Calu3 (cell line): Measurements from ENCODE around the gene ARPC4. TPM values are rescaled to one million over a fixed set of nuclear protein-coding genes. Genes with fewer than 3 reads are reported as not detected.
"Not testable (repeated sequence)": the region's sequence is repeated elsewhere in the genome, so short reads cannot be mapped to it uniquely, and the experiment has no call there.

ENCODE experiments used
- BruUV-seq: library from RNA; stranded (reverse); fragments of 400-500 nt; replicated peaks from 2 replicates; lab custom pipeline; 2021; lab: Mats Ljungman, UMichigan
- CTCF ChIA-PET: fragments of 300-600 bp; sonication (Branson Sonifier 250); formaldehyde crosslinking; loops from one replicate; lab custom pipeline; 2022; ENCODE audit warnings: antibody characterized with exemption; lab: Charles Lee
- DNase-seq: peaks from one replicate; pipeline ENCODE4 v3.0.0; 2022
- H3K27ac Mint-ChIP-seq: one replicate; pipeline ENCODE4 v1.8.0; 2022; ENCODE audit warnings: mixed read lengths; ENCODE audit not compliant: unreplicated experiment
- H3K27me3 Mint-ChIP-seq: one replicate; pipeline ENCODE4 v1.8.0; 2022; ENCODE audit warnings: mixed read lengths; ENCODE audit not compliant: unreplicated experiment
- H3K36me3 Mint-ChIP-seq: one replicate; pipeline ENCODE4 v1.8.0; 2022; ENCODE audit warnings: mild to moderate bottlenecking, moderate library complexity, mixed read lengths; ENCODE audit not compliant: insufficient read depth, unreplicated experiment
- H3K4me1 Mint-ChIP-seq: one replicate; pipeline ENCODE4 v1.8.0; 2022; ENCODE audit warnings: mild to moderate bottlenecking, low read depth, mixed read lengths; ENCODE audit not compliant: unreplicated experiment
- H3K4me3 Mint-ChIP-seq: one replicate; pipeline ENCODE4 v1.8.0; 2022; ENCODE audit warnings: mild to moderate bottlenecking, low read depth, moderate library complexity, mixed read lengths; ENCODE audit not compliant: unreplicated experiment
- H3K9me3 Mint-ChIP-seq: one replicate; pipeline ENCODE4 v1.8.0; 2022; ENCODE audit warnings: low read depth, mixed read lengths; ENCODE audit not compliant: unreplicated experiment
- intact Hi-C: fragments of 100-400 bp; cut with micrococcal nuclease; formaldehyde crosslinking; loops from one replicate; pipeline ENCODE4 v1.10.0; 2022; ENCODE audit not compliant: unreplicated experiment
- total RNA-seq: library from RNA; stranded (reverse); gene quantifications from 2 replicates; pipeline ENCODE4 v1.2.3, GENCODE V29; 2022
- TF ChIP-seq, protein P1 (sequence below): fragments of 200-600 bp; IDR thresholded peaks from one replicate; pipeline ENCODE4 v1.8.0; 2022; ENCODE audit warnings: antibody characterized with exemption; ENCODE audit not compliant: unreplicated experiment

Gene ARPC4
- total RNA-seq, 1 experiment from 2014 or later: 141 TPM

GRCh38 chr3:9770276-9770812 lies 22.5 kb upstream of the ARPC4 start:
- no TSS peak for BruUV-seq
- peaks cover 20% of the 10 kb centered on the region for H3K4me1 Mint-ChIP-seq
- CTCF ChIA-PET: no interaction called here
- H3K4me3 Mint-ChIP-seq: peak overlapping the region; percentile 73
- peak; percentile 29 for DNase-seq
- no peaks in the 10 kb centered on the region for H3K27me3 Mint-ChIP-seq
- no peaks in the 10 kb centered on the region for H3K9me3 Mint-ChIP-seq
- TF ChIP-seq, protein P1, sequence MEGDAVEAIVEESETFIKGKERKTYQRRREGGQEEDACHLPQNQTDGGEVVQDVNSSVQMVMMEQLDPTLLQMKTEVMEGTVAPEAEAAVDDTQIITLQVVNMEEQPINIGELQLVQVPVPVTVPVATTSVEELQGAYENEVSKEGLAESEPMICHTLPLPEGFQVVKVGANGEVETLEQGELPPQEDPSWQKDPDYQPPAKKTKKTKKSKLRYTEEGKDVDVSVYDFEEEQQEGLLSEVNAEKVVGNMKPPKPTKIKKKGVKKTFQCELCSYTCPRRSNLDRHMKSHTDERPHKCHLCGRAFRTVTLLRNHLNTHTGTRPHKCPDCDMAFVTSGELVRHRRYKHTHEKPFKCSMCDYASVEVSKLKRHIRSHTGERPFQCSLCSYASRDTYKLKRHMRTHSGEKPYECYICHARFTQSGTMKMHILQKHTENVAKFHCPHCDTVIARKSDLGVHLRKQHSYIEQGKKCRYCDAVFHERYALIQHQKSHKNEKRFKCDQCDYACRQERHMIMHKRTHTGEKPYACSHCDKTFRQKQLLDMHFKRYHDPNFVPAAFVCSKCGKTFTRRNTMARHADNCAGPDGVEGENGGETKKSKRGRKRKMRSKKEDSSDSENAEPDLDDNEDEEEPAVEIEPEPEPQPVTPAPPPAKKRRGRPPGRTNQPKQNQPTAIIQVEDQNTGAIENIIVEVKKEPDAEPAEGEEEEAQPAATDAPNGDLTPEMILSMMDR: no peak
- intact Hi-C loops: no loop called here
- H3K27ac Mint-ChIP-seq: peak overlapping the region; percentile 1
- H3K36me3 Mint-ChIP-seq: peaks cover 27% of the 10 kb centered on the region

DNA sequence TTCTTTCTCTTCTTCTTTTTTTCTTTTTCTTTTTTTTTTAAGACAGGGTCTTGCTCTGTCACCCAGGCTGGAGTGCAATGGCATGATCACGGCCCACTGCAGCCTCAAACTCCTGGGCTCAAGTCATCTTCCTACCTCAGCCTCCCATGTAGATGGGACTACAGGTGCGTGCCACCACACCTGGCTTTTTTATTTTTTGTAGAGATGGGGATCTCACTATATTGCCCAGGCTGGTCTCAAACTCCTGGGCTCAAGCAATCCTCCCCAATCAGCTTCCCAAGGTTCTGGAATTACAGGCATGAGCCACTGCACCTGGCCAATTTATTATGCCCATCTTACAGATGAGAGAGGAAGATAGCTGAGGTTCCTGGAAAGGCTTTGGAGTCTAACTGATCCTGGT lies 21.9 kb upstream of the ARPC4 start:
- BruUV-seq, CTCF ChIA-PET, H3K27me3 Mint-ChIP-seq, intact Hi-C loops, H3K9me3 Mint-ChIP-seq, DNase-seq: not testable (repeated sequence)
- H3K36me3 Mint-ChIP-seq: peaks cover 27% of the 10 kb centered on the region
- H3K27ac Mint-ChIP-seq: peak overlapping the region; percentile 1
- H3K4me1 Mint-ChIP-seq: peaks cover 20% of the 10 kb centered on the region
- H3K4me3 Mint-ChIP-seq: peak overlapping the region; percentile 73

GRCh38 chr3:9776896-9777693 lies 15.8 kb upstream of the ARPC4 start:
- no TSS peak for BruUV-seq
- Mint-ChIP-seq H3K36me3 (peaks cover 9% of the 10 kb centered on the region), H3K27me3 (no peaks in the 10 kb centered on the region), H3K9me3 (no peaks in the 10 kb centered on the region), H3K27ac (no peak overlapping the region), H3K4me1 (no peaks in the 10 kb centered on the region), H3K4me3 (no peak overlapping the region)
- CTCF ChIA-PET: interaction anchor here (0.7 kb wide), 1 partner anchor 166 kb away, joined by 3 read pairs; no protein-coding TSS in a partner anchor
- TF ChIP-seq, protein P1: no peak
- no peak for DNase-seq
- intact Hi-C loops: no loop called here

DNA sequence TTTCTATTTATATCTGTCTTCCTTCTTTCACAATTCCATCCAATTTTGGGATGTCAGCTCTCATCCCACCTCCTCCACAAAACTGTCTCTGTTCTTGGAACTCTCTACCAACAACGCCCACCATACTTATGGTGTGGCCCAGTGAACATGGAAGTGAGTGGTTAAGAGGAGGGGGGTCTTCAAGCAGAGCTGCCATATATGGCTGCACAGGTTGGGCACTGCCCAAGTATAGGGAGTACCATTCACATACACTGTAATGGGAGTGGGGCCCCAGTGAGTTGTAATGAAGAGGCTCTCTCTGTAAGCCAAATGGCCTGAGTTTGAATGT lies 15.2 kb upstream of the ARPC4 start:
- H3K4me1 Mint-ChIP-seq: no peaks in the 10 kb centered on the region
- H3K4me3 Mint-ChIP-seq: no peak overlapping the region
- TF ChIP-seq, protein P1: no peak
- no peaks in the 10 kb centered on the region for H3K27me3 Mint-ChIP-seq
- no peaks in the 10 kb centered on the region for H3K9me3 Mint-ChIP-seq
- DNase-seq: no peak
- intact Hi-C loops: no loop called here
- no TSS peak for BruUV-seq
- no peak overlapping the region for H3K27ac Mint-ChIP-seq
- CTCF ChIA-PET: no interaction called here
- H3K36me3 Mint-ChIP-seq: peaks cover 14% of the 10 kb centered on the region
